Activated naive CD4-positive, alpha-beta T cell treated with anti-CD3 and anti-CD28 coated beads for 36 hours (primary cell): ENCODE results near the gene ECE1. TPM values are rescaled to one million over a fixed set of nuclear protein-coding genes. Genes with fewer than 3 reads are reported as not detected.

Experiments used
- CTCF ChIA-PET: fragments of 350-600 bp; sonication (Branson Sonifier 250); formaldehyde crosslinking; loops from one replicate; lab custom pipeline; 2021; ENCODE audit warnings: antibody characterized with exemption; lab: Charles Lee
- DNase-seq: peaks from one replicate; pipeline ENCODE4 v3.0.0-alpha.2; 2020
- H3K27ac Mint-ChIP-seq: one replicate; pipeline ENCODE4 v1.8.0; 2021; ENCODE audit warnings: mild to moderate bottlenecking, mixed read lengths
- H3K27me3 Mint-ChIP-seq: one replicate; pipeline ENCODE4 v1.8.0; 2021; ENCODE audit warnings: low read depth, mixed read lengths
- H3K36me3 Mint-ChIP-seq: one replicate; pipeline ENCODE4 v1.8.0; 2021; ENCODE audit warnings: low read depth, mixed read lengths
- H3K4me1 Mint-ChIP-seq: one replicate; pipeline ENCODE4 v1.8.0; 2021; ENCODE audit warnings: low read depth, mixed read lengths
- H3K4me3 Mint-ChIP-seq: one replicate; pipeline ENCODE4 v1.8.0; 2021; ENCODE audit warnings: mild to moderate bottlenecking, moderate library complexity, mixed read lengths
- H3K9me3 Mint-ChIP-seq: one replicate; pipeline ENCODE4 v1.8.0; 2021; ENCODE audit warnings: mixed read lengths
- intact Hi-C: fragments of 100-400 bp; cut with micrococcal nuclease; formaldehyde crosslinking; loops from one replicate; pipeline ENCODE4 v1.15.1; 2023
- total RNA-seq, 2 experiments: library from RNA; stranded (reverse); gene quantifications; one replicate each; pipeline ENCODE4 v1.2.3, GENCODE V29; 2021

The ECE1 gene
- total RNA-seq = 100 to 1,000 TPM; 160 to 166 TPM

DNA sequence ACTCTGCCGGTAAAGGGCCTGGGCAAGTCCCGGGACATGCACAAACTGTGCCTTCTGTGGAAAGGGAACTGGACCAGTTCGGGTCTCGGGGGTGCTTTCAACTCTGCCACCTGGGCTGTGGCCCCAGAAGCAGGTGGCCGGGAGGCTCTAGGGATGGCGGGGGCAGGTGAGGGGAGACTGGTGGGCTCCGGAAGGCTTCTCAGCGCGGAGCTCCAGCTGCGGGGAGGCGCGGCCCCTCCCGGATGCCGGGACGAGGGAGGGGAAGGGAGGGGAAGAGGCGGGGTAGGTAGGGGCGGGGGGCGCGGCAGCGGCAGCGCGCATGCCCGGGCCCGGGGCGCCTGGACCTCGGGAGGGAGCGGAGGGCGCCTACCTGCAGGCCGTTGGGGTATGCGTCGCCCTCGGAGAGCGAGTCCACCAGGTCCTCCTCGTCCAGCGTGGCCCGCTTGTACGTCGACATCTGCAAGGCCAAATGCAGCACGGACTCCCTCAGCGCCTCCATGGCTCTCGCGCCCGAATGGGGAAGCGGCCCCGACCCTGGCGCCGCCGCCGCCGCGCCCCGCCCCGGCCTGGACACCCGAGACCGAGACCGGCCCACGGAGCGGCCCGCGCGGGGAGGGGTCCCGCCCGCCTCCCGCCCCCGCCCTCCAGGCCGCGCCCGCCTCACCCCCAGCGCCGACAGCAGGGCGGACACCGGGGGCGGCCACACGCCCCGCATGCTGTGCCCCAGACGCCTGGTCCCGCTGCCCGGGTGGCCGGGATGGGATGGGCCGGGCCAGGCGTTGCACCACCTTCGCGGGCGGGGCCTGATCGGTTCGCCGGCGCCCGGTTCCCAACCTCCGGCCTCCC lies at the start of gene ECE1:
ECE1 (minus strand) TSS at position 764 of the 846 bp plus-strand sequence; CDS start at position 715, 49 bp downstream.
- Mint-ChIP-seq H3K4me1 (peaks cover 71% of the 10 kb centered on the region), H3K9me3 (no peaks in the 10 kb centered on the region), H3K27ac (peak within 1 kb of the TSS; percentile 99), H3K4me3 (peak within 1 kb of the TSS; percentile 91), H3K27me3 (no peaks in the 10 kb centered on the region), H3K36me3 (peaks cover 21% of the 10 kb centered on the region)
- DNase-seq = peak; percentile 57
- intact Hi-C loops = loop anchor here (10.0 kb wide), 1 partner anchor 1105 kb away; the partner anchor contains the start of genes PLA2G2C and UBXN10
- CTCF ChIA-PET = interaction anchor here (1.1 to 5.7 kb wide), 3 partner anchors 10 to 35 kb away, joined by 4 to 41 read pairs (median 5); no protein-coding TSS in a partner anchor

DNA sequence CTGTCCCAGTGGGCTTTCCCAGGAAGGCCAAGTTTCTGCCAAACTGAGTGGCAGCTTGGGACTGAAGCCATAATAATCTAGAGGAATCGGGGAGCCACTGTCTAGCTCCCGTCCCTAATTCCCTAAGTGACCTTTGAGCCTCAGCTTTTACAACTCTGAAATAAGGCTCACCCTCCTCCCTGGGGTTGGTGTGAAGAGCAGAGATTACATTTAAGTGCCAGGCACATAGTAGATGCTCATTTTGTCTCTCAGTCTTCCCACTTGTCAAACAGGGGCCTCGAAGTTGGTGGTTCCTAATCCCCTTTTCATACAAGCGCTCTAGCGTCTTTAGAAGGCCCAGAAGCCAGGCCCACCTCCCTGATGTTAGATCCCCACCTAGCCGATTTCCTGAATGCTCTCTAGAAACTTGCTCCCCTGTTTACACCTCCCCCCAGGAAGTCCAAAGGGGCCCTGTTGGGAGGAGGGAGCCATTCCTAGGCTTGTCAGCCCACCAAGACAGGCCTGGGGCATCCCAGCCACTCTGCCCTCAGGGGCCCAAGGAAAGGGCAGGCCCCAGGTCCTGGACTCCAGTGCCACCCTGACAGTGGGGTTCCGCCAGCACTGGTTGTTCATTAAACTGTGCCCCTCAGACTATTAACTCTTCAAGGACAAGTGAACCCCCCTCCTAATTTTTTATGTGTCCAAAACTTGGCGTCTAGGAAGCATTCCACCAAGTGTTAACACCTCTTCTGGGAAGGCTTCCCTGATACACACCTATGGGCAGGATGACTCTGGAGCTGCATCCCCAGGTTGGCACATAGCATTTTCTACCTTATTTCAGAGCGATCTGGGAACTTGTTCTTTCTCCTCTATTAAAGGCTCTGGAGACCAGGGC lies 49.3 kb upstream of the ECE1 start:
- Mint-ChIP-seq H3K36me3 (peaks cover 42% of the 10 kb centered on the region), H3K4me3 (no peak overlapping the region), H3K27ac (peak overlapping the region; percentile 46)

DNA sequence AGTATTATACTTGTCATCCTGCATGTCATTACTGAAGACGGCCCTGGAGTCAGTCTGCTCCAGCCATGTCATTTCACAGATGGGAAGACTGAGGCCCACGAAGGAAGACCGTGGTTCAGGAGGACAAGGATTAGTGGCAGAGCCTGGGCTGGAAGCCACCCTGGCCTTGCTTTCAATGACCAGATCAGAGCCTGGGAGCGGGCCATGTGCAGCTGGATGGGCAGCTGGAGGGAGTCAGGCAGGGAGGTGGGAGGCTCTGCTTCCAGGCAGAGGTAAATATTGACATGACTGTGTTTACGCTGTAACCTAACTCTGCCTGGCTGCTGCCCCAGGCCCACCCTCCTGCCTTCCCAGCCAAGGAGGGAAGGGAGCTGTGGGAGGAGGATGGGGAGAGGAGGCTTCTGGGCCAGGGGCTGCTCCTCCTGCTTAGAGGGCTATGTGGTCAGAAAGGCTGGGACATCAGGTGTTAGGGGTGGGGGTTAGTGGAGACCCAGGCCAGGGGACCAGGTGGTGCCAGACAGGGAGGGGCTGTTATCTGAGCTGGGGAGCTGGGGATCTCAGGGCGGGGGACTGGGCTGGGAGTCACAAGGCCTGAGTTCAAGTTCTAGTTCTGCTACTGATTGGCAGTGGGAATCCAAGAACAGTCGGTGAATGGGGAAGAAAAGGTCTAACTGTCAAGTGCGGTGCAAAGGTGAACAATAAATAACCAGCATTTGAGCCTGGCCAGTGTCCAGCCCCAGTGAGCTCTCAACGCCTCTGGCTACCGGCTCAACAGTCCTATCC lies 48.5 kb upstream of the ECE1 start:
- H3K36me3 Mint-ChIP-seq = peaks cover 37% of the 10 kb centered on the region
- H3K27ac Mint-ChIP-seq = peak overlapping the region; percentile 64
- no peak for DNase-seq
- H3K27me3 Mint-ChIP-seq = no peaks in the 10 kb centered on the region
- H3K9me3 Mint-ChIP-seq = no peaks in the 10 kb centered on the region
- CTCF ChIA-PET = interaction anchor here (0.7 to 6.7 kb wide), 6 partner anchors 13 to 101 kb away, joined by 3 to 49 read pairs (median 8); no protein-coding TSS in a partner anchor
- no peak overlapping the region for H3K4me3 Mint-ChIP-seq
- peaks cover 97% of the 10 kb centered on the region for H3K4me1 Mint-ChIP-seq
- intact Hi-C loops = no loop called here

More for the DNA sequence above, 49.3 kb upstream of the ECE1 start:
- intact Hi-C loops = loop anchor here (10.0 kb wide), 1 partner anchor 685 kb away; no protein-coding TSS in a partner anchor
- CTCF ChIA-PET = interaction anchor here (0.7 to 6.7 kb wide), 3 partner anchors 69 to 95 kb away, joined by 3 to 49 read pairs (median 12); no protein-coding TSS in a partner anchor
- no peak for DNase-seq
- Mint-ChIP-seq H3K27me3 (no peaks in the 10 kb centered on the region), H3K9me3 (no peaks in the 10 kb centered on the region), H3K4me1 (peaks cover 90% of the 10 kb centered on the region)

DNA sequence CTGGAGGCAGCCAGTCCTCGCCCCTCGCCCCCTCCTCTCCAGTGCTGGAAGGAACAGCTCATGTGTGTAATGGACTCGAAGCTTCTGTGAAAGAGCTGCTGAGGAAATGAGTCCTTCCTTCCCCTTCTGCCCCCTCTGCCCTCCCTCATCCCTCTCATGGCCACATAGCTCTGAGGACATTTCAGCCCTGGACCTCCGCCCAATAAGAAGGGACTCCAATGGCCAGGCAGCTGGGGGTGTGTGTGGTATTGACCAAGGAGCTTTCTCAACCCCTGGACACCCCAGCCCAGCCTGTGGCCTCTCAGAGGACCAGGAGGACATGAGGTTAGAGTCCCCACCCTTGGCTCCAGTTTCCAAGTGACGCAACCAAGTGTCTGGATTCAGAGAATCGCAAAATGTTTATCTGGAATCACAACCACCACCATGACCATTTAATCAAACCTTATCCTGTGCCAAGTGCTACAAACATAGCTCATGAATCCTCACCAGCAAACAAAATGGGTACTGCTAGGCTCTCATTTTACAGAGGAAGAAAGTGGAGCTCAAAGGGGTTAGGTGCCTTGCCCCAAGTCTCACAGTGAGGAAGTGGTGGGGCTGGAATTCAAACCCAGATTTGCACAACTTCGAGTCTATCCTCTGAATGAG lies 47.8 kb upstream of the ECE1 start:
- CTCF ChIA-PET = interaction anchor here (0.6 to 6.7 kb wide), 6 partner anchors 13 to 106 kb away, joined by 3 to 49 read pairs (median 8); no protein-coding TSS in a partner anchor
- H3K27ac Mint-ChIP-seq = peak overlapping the region; percentile 64
- intact Hi-C loops = no loop called here
- H3K27me3 Mint-ChIP-seq = no peaks in the 10 kb centered on the region
- peaks cover 96% of the 10 kb centered on the region for H3K4me1 Mint-ChIP-seq
- DNase-seq = peak; percentile 40
- no peaks in the 10 kb centered on the region for H3K9me3 Mint-ChIP-seq
- H3K36me3 Mint-ChIP-seq = peaks cover 31% of the 10 kb centered on the region
- H3K4me3 Mint-ChIP-seq = no peak overlapping the region

DNA sequence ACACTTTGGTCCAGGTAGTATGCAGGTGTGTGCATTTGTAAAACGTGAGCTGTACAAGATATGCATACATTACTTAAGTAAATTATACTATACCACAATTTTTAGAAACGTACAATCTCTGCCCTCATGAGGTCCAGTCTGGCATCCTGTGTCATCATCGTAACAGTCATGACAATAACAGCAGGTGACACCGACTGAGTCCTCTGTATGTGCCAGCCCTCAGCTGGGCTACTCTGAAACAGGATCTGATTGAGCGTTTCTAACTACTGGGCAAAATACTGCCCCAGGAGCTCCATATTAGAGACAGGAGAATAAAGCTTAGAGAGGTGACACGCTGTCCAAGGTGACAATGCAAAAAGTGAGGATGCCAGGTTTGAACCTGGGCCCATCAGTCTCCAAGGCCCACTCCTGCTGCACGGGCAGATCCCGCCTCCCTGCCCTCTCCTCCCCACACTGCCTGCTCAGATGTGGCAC lies 47.2 kb upstream of the ECE1 start:
- intact Hi-C loops = no loop called here
- H3K4me1 Mint-ChIP-seq = peaks cover 95% of the 10 kb centered on the region
- CTCF ChIA-PET = interaction anchor here (0.6 to 6.7 kb wide), 6 partner anchors 12 to 105 kb away, joined by 3 to 49 read pairs (median 8); no protein-coding TSS in a partner anchor
- no peaks in the 10 kb centered on the region for H3K9me3 Mint-ChIP-seq
- peaks cover 26% of the 10 kb centered on the region for H3K36me3 Mint-ChIP-seq
- no peaks in the 10 kb centered on the region for H3K27me3 Mint-ChIP-seq
- H3K4me3 Mint-ChIP-seq = no peak overlapping the region
- DNase-seq = no peak
- peak overlapping the region; percentile 64 for H3K27ac Mint-ChIP-seq

DNA sequence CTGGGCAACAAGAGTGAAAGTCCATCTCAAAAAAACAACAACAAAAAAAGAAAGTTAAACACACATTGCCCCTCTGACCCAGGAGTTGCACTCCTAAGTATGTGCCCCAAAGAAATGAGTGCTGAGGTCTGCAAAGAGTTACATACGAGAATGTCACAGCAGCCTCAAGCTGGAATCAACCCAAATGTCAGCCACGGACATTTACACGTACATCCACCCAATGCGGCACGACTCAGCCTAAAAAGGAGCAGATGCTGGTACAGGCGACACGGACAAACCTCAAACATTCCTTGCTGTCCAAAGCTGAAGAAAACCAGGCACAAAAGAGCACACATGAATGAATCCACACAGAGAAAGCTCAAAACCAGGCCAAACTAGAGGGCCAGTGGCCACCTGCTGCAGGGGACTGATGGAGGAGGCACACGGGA lies 46.8 kb upstream of the ECE1 start:
- intact Hi-C loops = no loop called here
- Mint-ChIP-seq H3K27me3 (no peaks in the 10 kb centered on the region), H3K4me3 (no peak overlapping the region), H3K4me1 (peaks cover 94% of the 10 kb centered on the region), H3K36me3 (peaks cover 23% of the 10 kb centered on the region), H3K9me3 (no peaks in the 10 kb centered on the region), H3K27ac (peak overlapping the region; percentile 33)
- CTCF ChIA-PET = interaction anchor here (1.6 to 6.7 kb wide), 4 partner anchors 12 to 91 kb away, joined by 4 to 49 read pairs (median 12); no protein-coding TSS in a partner anchor
- DNase-seq = no peak

DNA sequence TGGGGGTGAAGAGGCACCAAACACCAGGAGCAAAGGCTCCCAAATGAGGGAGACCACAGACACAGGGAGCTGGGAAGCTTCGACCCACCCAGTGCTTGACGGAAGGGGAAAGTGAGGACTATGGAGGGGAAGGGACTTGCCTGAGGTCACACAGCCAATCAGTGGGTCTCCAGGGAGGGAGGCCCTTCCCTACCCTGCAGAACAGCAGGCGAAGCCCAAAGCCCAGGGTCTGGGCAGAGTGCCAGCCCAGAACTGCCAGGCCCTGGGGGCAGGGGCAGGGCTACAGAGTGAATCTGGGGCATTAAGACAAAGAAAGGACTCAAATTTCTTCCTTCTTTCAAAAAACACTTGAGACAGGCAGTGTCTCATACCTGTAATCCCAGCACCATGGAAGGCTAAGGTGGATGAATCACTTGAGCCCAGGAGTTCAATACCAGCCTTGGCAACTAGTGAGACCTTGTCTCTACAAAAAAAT lies 45.5 kb upstream of the ECE1 start:
- no peak for DNase-seq
- CTCF ChIA-PET = interaction anchor here (0.9 to 6.7 kb wide), 9 partner anchors 10 to 119 kb away, joined by 3 to 53 read pairs (median 5); no protein-coding TSS in a partner anchor
- H3K4me1 Mint-ChIP-seq = peaks cover 93% of the 10 kb centered on the region
- H3K9me3 Mint-ChIP-seq = no peaks in the 10 kb centered on the region
- peaks cover 19% of the 10 kb centered on the region for H3K36me3 Mint-ChIP-seq
- peak overlapping the region; percentile 87 for H3K4me3 Mint-ChIP-seq
- H3K27ac Mint-ChIP-seq = peak overlapping the region; percentile 28
- intact Hi-C loops = loop anchor here (2.0 kb wide), 1 partner anchor 41 kb away; no protein-coding TSS in a partner anchor
- no peaks in the 10 kb centered on the region for H3K27me3 Mint-ChIP-seq

DNA sequence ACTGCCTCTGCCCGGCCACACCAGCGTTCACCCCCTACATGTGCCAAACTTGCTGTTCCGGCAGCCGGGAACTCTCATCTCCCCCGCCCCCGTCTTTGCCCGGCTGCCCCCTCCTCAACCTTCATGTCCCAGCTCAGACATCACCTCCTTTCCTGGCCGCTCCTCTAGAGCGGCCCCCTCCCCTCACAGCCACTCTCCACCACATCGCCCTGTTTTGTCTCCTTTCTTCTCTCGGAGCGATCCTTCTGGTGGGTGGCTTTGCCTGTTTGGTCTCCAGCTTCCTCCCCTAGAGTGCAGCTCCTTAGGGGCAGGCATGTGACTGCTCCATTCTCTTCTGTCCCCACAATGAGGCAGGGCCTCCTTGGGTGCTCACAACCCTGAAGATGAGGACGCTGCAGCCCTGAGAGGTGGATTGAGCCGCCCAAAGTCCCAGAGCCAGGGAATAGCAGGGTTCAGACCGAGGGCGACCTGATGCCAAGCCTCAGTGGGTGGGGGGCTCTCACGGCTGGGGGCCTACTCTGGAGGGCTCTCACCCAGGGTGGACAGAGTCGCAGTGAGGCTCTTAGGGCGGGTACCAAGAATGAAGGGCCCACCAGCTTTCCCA lies 44.9 kb upstream of the ECE1 start:
- Mint-ChIP-seq H3K4me3 (peak overlapping the region; percentile 87), H3K27ac (peak overlapping the region; percentile 99), H3K4me1 (peaks cover 94% of the 10 kb centered on the region), H3K36me3 (peaks cover 24% of the 10 kb centered on the region), H3K9me3 (no peaks in the 10 kb centered on the region), H3K27me3 (no peaks in the 10 kb centered on the region)
- CTCF ChIA-PET = interaction anchor here (0.8 to 6.7 kb wide), 11 partner anchors 10 to 118 kb away, joined by 3 to 53 read pairs (median 4); no protein-coding TSS in a partner anchor
- DNase-seq = no peak
- intact Hi-C loops = loop anchor here (2.0 kb wide), 1 partner anchor 40 kb away; no protein-coding TSS in a partner anchor

DNA sequence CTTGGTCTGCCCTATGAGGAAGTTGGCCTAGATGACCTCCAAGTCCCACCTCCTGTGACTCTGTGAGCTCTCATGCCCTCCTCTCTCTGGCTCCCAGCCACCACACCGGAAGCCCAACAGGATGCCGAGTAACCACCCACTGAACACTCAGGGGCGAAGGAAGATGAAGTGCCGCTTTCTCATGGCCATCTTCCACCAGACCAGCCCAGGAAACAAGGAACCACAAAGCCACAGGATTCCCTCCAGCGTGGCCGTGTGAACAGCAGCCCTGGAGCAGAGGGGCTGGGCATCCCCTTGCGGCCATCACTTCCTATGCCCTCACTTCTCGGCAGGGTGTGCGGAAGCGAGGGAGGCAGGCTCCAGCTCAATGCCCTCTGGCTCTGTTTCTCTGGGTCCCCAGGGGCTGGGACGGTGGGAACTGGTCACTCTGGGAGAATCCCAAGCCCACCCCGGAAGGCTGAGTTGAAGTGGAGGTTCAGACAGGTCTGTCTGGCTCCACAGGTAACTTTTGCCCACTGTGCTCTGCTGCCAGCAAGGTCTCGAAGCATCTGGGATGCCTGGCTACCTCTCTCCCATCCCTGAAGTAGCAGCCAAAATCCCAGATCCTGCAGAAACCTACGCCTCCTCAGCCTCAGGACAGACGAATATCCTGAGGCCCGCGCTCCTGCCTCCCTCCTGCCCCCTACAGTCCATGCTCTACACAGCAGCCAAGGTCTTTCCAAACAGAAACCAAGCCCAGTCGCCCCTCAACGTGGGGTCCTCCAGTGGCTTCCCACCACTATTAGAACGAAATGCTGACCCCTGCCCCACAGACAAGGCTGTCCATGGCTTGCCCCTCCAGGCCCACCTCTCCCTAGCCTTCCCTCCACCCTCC lies 44.2 kb upstream of the ECE1 start:
- Mint-ChIP-seq H3K4me3 (peak overlapping the region; percentile 87), H3K27ac (peak overlapping the region; percentile 99), H3K9me3 (no peaks in the 10 kb centered on the region), H3K36me3 (peaks cover 26% of the 10 kb centered on the region), H3K4me1 (peaks cover 91% of the 10 kb centered on the region), H3K27me3 (no peaks in the 10 kb centered on the region)
- CTCF ChIA-PET = interaction anchor here (0.8 to 6.7 kb wide), 19 partner anchors 9 to 89 kb away, joined by 3 to 53 read pairs (median 4); no protein-coding TSS in a partner anchor
- DNase-seq = peak; percentile 86
- intact Hi-C loops = loop anchor here (1.0 to 2.0 kb wide), 4 partner anchors 9 to 79 kb away; no protein-coding TSS in a partner anchor
